ENCODE measurements around the gene PHF2.

PHF2 gene

DNA sequence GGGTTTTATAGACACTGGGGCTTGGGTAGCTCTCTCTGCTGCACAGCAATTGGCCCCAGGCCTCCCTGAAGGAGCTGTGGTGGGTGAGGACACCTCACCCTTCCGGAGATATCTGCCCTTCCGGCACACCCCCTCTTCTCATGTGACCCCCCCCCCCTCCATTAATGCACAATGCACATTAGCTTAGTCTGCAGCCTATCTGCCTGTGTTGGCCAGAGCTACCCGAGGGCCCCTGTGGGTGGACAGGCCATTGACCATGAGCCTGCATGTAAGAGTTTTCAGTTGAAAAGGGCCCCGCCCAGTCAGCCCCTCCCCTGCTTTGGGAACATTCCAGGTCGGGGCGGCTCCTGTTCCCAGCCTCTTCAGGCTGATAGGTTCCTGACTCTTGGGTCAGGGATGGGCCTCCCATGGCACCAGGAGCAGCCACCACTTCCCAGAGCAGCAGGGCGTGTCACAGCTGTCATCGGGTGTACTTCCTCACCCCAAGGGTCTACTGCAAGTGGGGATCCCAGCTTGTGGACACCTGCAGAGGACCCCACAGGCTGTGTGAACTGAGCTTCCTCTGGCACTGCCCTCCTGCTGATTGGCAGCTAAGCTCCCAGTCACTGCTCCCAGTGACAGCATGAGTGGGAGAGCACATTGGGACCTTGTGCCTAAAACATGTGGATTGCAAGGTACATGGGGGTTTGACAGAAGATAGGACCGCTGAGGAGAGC is 17.8 kb downstream of the PHF2 start:
- Histone ChIP-seq H3K9me3 (ENCODE audit: control insufficient read depth, low read length) (no peaks in the 10 kb centered on the region), H2AFZ (no peak overlapping the region), H3K27ac (no peak overlapping the region), H3K4me2 (ENCODE audit: low read length) (no peak overlapping the region), H3K36me3 (ENCODE audit: control insufficient read depth, insufficient read depth, low read length) (no peaks in the 10 kb centered on the region), H3K27me3 (ENCODE audit: control insufficient read depth, insufficient read depth, low read length) (no peaks in the 10 kb centered on the region), H3K9ac (no peak overlapping the region), H3K79me2 (peaks cover 43% of the 10 kb centered on the region), H3K4me3 (ENCODE audit: low read depth, low read length) (no peak overlapping the region), H3K4me1 (peaks cover 2% of the 10 kb centered on the region)
- TF ChIP-seq, protein P1, sequence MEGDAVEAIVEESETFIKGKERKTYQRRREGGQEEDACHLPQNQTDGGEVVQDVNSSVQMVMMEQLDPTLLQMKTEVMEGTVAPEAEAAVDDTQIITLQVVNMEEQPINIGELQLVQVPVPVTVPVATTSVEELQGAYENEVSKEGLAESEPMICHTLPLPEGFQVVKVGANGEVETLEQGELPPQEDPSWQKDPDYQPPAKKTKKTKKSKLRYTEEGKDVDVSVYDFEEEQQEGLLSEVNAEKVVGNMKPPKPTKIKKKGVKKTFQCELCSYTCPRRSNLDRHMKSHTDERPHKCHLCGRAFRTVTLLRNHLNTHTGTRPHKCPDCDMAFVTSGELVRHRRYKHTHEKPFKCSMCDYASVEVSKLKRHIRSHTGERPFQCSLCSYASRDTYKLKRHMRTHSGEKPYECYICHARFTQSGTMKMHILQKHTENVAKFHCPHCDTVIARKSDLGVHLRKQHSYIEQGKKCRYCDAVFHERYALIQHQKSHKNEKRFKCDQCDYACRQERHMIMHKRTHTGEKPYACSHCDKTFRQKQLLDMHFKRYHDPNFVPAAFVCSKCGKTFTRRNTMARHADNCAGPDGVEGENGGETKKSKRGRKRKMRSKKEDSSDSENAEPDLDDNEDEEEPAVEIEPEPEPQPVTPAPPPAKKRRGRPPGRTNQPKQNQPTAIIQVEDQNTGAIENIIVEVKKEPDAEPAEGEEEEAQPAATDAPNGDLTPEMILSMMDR (IDR thresholded peaks at IDR 0.05), result no peak

DNA sequence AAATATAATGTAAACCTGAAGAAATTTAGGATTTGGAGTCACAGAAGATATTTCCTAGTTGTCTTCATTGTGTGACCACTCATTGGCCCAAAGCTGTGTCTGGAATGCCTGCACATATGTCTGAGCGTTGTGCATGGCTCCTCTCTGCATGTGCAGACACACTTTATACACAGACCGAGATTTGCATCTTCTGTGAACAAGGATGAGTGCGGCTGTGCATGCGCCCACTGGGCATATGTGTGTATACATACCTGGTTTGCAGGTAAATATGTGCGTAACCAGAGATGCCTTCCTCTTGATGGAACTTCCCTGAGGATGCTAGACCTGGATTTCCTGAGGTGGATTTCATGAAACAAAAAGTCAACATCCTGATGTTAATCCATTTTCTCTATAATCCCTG is 19.1 kb downstream of the PHF2 start:
- Histone ChIP-seq H3K79me2 (peaks cover 49% of the 10 kb centered on the region), H3K9ac (no peak overlapping the region), H3K4me3 (ENCODE audit: low read depth, low read length) (no peak overlapping the region), H3K36me3 (ENCODE audit: control insufficient read depth, insufficient read depth, low read length) (no peaks in the 10 kb centered on the region), H2AFZ (no peak overlapping the region), H3K9me3 (ENCODE audit: control insufficient read depth, low read length) (no peaks in the 10 kb centered on the region), H3K4me2 (ENCODE audit: low read length) (no peak overlapping the region), H3K27ac (no peak overlapping the region), H3K4me1 (no peaks in the 10 kb centered on the region), H3K27me3 (ENCODE audit: control insufficient read depth, insufficient read depth, low read length) (no peaks in the 10 kb centered on the region)
- TF ChIP-seq, protein P1 (IDR thresholded peaks at IDR 0.05), result no peak

DNA sequence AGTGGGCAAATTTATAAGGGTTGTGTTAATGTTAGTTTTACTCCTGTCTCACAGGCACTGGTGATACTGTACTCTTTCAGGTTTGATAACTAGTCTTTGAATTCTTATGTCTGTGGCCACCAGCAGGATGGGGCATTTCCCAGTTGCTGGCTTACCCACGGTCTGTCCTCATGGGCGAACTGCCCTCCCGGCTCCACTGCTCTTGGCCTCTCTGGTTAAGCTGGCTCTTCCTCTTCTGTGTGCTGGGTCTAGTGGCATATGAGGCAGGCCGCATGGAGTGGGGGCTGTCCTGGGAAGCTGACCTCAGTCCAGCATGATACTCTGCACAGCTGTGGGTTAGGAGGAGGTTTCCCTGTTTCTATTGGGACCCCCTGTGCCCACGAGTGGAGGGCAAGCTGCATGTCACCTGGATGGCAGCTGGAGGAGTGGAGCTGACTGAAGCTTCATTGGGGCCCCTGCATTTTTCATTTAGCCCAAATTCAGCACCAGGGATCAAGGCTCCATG is 19.5 kb downstream of the PHF2 start:
- Histone ChIP-seq H2AFZ (no peak overlapping the region), H3K79me2 (peaks cover 51% of the 10 kb centered on the region), H3K27ac (no peak overlapping the region), H3K4me2 (ENCODE audit: low read length) (no peak overlapping the region), H3K9ac (no peak overlapping the region), H3K36me3 (ENCODE audit: control insufficient read depth, insufficient read depth, low read length) (no peaks in the 10 kb centered on the region), H3K9me3 (ENCODE audit: control insufficient read depth, low read length) (no peaks in the 10 kb centered on the region), H3K4me1 (no peaks in the 10 kb centered on the region), H3K4me3 (ENCODE audit: low read depth, low read length) (no peak overlapping the region), H3K27me3 (ENCODE audit: control insufficient read depth, insufficient read depth, low read length) (no peaks in the 10 kb centered on the region)
- TF ChIP-seq, protein P1 (IDR thresholded peaks at IDR 0.05), result no peak

DNA sequence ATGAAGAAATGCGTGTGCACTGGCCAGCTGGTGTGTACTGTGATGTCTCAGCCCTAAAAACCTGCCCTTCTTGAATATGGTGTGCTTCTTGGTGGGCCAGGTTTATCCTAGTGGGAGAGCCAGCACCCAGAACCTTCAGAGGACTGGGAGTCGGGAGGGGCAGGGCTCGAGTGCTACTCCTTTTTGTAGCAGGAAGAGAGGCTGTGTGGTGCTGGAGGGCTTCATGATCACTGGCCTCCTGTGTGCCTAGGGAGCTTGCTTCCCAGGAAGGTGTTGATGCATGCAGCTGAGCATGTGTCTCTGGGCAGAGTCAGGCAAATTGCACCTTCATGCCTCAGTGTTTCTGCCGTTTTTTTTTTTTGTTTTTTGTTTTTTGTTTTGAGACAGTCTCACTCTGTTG is 20.0 kb downstream of the PHF2 start:
- no peaks in the 10 kb centered on the region for H3K27me3 ChIP-seq (ENCODE audit: control insufficient read depth, insufficient read depth, low read length)
- H3K4me2 ChIP-seq (ENCODE audit: low read length), result no peak overlapping the region
- TF ChIP-seq, protein P1 (IDR thresholded peaks at IDR 0.05), result no peak
- no peaks in the 10 kb centered on the region for H3K4me1 ChIP-seq
- no peak overlapping the region for H3K27ac ChIP-seq
- no peak overlapping the region for H3K4me3 ChIP-seq (ENCODE audit: low read depth, low read length)
- H3K79me2 ChIP-seq, result peaks cover 53% of the 10 kb centered on the region
- H3K9ac ChIP-seq, result no peak overlapping the region
- H3K9me3 ChIP-seq (ENCODE audit: control insufficient read depth, low read length), result no peaks in the 10 kb centered on the region
- no peak overlapping the region for H2AFZ ChIP-seq
- H3K36me3 ChIP-seq (ENCODE audit: control insufficient read depth, insufficient read depth, low read length), result no peaks in the 10 kb centered on the region
